Measurements from ENCODE around the gene SPATA22.

The SPATA22 gene

GRCh38 chr17:3440451-3440850, 31.2 kb downstream of the SPATA22 start:
- TF ChIP-seq TEAD4 (IDR thresholded peaks at IDR 0.05), result no peak
- no peak for TF ChIP-seq EGR1 (IDR thresholded peaks at IDR 0.05)
- no peak for TF ChIP-seq NFIC (IDR thresholded peaks at IDR 0.05)
- TF ChIP-seq MAX (IDR thresholded peaks at IDR 0.05), result no peak
- no peak for TF ChIP-seq CREB1 (IDR thresholded peaks at IDR 0.05; ENCODE audit: low read depth)
- TF ChIP-seq FOXM1 (IDR thresholded peaks at IDR 0.05; ENCODE audit: borderline replicate concordance, low read depth), result no peak
- no peak for TF ChIP-seq ZBTB7A (IDR thresholded peaks at IDR 0.05; ENCODE audit: low read depth)

- TF ChIP-seq USF1 (IDR thresholded peaks at IDR 0.05), result no peak
- TF ChIP-seq FOXM1 (IDR thresholded peaks at IDR 0.05; ENCODE audit: borderline replicate concordance, low read depth), result no peak
- TF ChIP-seq TCF12 (IDR thresholded peaks at IDR 0.05; ENCODE audit: low read depth), result no peak
- TF ChIP-seq, protein P1, sequence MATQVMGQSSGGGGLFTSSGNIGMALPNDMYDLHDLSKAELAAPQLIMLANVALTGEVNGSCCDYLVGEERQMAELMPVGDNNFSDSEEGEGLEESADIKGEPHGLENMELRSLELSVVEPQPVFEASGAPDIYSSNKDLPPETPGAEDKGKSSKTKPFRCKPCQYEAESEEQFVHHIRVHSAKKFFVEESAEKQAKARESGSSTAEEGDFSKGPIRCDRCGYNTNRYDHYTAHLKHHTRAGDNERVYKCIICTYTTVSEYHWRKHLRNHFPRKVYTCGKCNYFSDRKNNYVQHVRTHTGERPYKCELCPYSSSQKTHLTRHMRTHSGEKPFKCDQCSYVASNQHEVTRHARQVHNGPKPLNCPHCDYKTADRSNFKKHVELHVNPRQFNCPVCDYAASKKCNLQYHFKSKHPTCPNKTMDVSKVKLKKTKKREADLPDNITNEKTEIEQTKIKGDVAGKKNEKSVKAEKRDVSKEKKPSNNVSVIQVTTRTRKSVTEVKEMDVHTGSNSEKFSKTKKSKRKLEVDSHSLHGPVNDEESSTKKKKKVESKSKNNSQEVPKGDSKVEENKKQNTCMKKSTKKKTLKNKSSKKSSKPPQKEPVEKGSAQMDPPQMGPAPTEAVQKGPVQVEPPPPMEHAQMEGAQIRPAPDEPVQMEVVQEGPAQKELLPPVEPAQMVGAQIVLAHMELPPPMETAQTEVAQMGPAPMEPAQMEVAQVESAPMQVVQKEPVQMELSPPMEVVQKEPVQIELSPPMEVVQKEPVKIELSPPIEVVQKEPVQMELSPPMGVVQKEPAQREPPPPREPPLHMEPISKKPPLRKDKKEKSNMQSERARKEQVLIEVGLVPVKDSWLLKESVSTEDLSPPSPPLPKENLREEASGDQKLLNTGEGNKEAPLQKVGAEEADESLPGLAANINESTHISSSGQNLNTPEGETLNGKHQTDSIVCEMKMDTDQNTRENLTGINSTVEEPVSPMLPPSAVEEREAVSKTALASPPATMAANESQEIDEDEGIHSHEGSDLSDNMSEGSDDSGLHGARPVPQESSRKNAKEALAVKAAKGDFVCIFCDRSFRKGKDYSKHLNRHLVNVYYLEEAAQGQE (IDR thresholded peaks at IDR 0.05; ENCODE audit: low read depth), result no peak
- no peak for TF ChIP-seq TAF1 (IDR thresholded peaks at IDR 0.05; ENCODE audit: low read depth)
- TF ChIP-seq RAD21 (IDR thresholded peaks at IDR 0.05; ENCODE audit: low read depth), result no peak
- no peak for TF ChIP-seq YY1 (IDR thresholded peaks at IDR 0.05; ENCODE audit: low read depth)
- no peak for TF ChIP-seq CREB1 (IDR thresholded peaks at IDR 0.05; ENCODE audit: low read depth)
These were observed 33.3 kb downstream of the SPATA22 start for GRCh38 chr17:3438368-3438767.

DNA sequence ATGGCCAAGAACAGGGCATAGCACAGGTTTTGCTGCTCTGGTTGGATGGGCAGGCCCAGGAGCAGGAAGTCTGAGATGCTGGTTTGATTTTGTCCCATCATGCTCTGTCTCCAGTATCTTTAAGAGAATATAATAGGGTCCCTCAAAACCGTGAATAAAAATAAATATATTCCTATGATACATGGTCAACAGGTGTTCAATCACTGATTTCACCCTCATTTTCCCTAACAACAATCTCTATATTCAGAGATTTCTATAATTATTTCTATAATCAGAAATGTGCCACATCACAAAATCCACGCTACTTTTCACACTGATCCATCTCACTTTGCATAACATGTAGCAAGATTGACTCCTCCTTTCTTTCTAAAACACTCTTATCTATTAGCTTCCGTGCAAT, 37.9 kb downstream of the SPATA22 start, which contains the start of gene OR1E2:
OR1E2 (minus strand) TSS at position 101 of the 400 bp plus-strand sequence; CDS start at position 101, 0 bp downstream.
- TF ChIP-seq FOXM1 (IDR thresholded peaks at IDR 0.05; ENCODE audit: borderline replicate concordance, low read depth) (no peak), CEBPB (IDR thresholded peaks at IDR 0.05) (no peak), EP300 (IDR thresholded peaks at IDR 0.05; ENCODE audit: borderline replicate concordance) (no peak), USF1 (IDR thresholded peaks at IDR 0.05) (no peak), NFIC (IDR thresholded peaks at IDR 0.05) (no peak), EGR1 (IDR thresholded peaks at IDR 0.05) (no peak), ZBTB7A (IDR thresholded peaks at IDR 0.05; ENCODE audit: low read depth) (no peak), TAF1 (IDR thresholded peaks at IDR 0.05; ENCODE audit: low read depth) (no peak), MAX (IDR thresholded peaks at IDR 0.05) (no peak), RAD21 (IDR thresholded peaks at IDR 0.05; ENCODE audit: low read depth) (no peak)
- TF ChIP-seq, protein P1 (IDR thresholded peaks at IDR 0.05; ENCODE audit: low read depth), result no peak

- TF ChIP-seq YY1 (IDR thresholded peaks at IDR 0.05; ENCODE audit: low read depth), result peak; percentile 73
- TF ChIP-seq, protein P1 (IDR thresholded peaks at IDR 0.05; ENCODE audit: low read depth), result peak; percentile 81
These were observed 38.4 kb downstream of the SPATA22 start for GRCh38 chr17:3433215-3433614.

- TF ChIP-seq NFIC (IDR thresholded peaks at IDR 0.05), result no peak
- TF ChIP-seq EP300 (IDR thresholded peaks at IDR 0.05; ENCODE audit: borderline replicate concordance), result no peak
- TF ChIP-seq FOXM1 (IDR thresholded peaks at IDR 0.05; ENCODE audit: borderline replicate concordance, low read depth), result no peak
- TF ChIP-seq EGR1 (IDR thresholded peaks at IDR 0.05), result no peak
- no peak for TF ChIP-seq ZBTB7A (IDR thresholded peaks at IDR 0.05; ENCODE audit: low read depth)
- TF ChIP-seq CREB1 (IDR thresholded peaks at IDR 0.05; ENCODE audit: low read depth), result no peak
- no peak for TF ChIP-seq USF1 (IDR thresholded peaks at IDR 0.05)
- no peak for TF ChIP-seq YY1 (IDR thresholded peaks at IDR 0.05; ENCODE audit: low read depth)
- no peak for TF ChIP-seq RAD21 (IDR thresholded peaks at IDR 0.05; ENCODE audit: low read depth)
- no peak for TF ChIP-seq TCF12 (IDR thresholded peaks at IDR 0.05; ENCODE audit: low read depth)
- no peak for TF ChIP-seq MAX (IDR thresholded peaks at IDR 0.05)
- no peak for TF ChIP-seq TEAD4 (IDR thresholded peaks at IDR 0.05)
- TF ChIP-seq CEBPB (IDR thresholded peaks at IDR 0.05), result no peak
- TF ChIP-seq TAF1 (IDR thresholded peaks at IDR 0.05; ENCODE audit: low read depth), result no peak
- TF ChIP-seq, protein P1 (IDR thresholded peaks at IDR 0.05; ENCODE audit: low read depth), result no peak
These were observed 53.4 kb downstream of the SPATA22 start for GRCh38 chr17:3418222-3418621.
